ENCODE results near the gene CFL1.

CFL1 gene

GRCh38 chr11:65864706-65865471 lies 6.9 kb upstream of the CFL1 start:
- peaks cover 14% of the 10 kb centered on the region for H3K4me1 ChIP-seq (ENCODE audit: low read depth, poor library complexity, severe bottlenecking)
- no peak for TF ChIP-seq CTCF (conservative IDR thresholded peaks at IDR 0.05; ENCODE audit: low read depth, low read length)
- H3K27me3 ChIP-seq (ENCODE audit: insufficient read depth, low read depth) = no peaks in the 10 kb centered on the region
- H3K4me3 ChIP-seq (IDR thresholded peaks at IDR 0.05; ENCODE audit: insufficient read depth, low read depth, low read length) = no peak overlapping the region
- peaks cover 22% of the 10 kb centered on the region for H3K79me2 ChIP-seq (ENCODE audit: insufficient read depth, low read depth)
- H3K9ac ChIP-seq = no peak overlapping the region
- H3K27ac ChIP-seq = no peak overlapping the region
- no peak overlapping the region for H3K4me2 ChIP-seq
- no peak overlapping the region for H2AFZ ChIP-seq (ENCODE audit: low read depth)
- no peaks in the 10 kb centered on the region for H3K36me3 ChIP-seq (ENCODE audit: insufficient read depth)
- no peaks in the 10 kb centered on the region for H4K20me1 ChIP-seq (ENCODE audit: insufficient read depth)

GRCh38 chr11:65863889-65864705 lies 6.1 kb upstream of the CFL1 start:
- Histone ChIP-seq H3K27me3 (ENCODE audit: insufficient read depth, low read depth) (no peaks in the 10 kb centered on the region), H3K4me1 (ENCODE audit: low read depth, poor library complexity, severe bottlenecking) (peaks cover 14% of the 10 kb centered on the region), H4K20me1 (ENCODE audit: insufficient read depth) (no peaks in the 10 kb centered on the region), H3K79me2 (ENCODE audit: insufficient read depth, low read depth) (peaks cover 22% of the 10 kb centered on the region), H3K27ac (no peak overlapping the region), H3K36me3 (ENCODE audit: insufficient read depth) (no peaks in the 10 kb centered on the region), H3K9ac (no peak overlapping the region), H2AFZ (ENCODE audit: low read depth) (no peak overlapping the region), H3K4me3 (IDR thresholded peaks at IDR 0.05; ENCODE audit: insufficient read depth, low read depth, low read length) (no peak overlapping the region), H3K4me2 (no peak overlapping the region)
- TF ChIP-seq CTCF (conservative IDR thresholded peaks at IDR 0.05; ENCODE audit: low read depth, low read length) = no peak

- Histone ChIP-seq H3K4me2 (no peak overlapping the region), H3K9ac (no peak overlapping the region), H3K4me3 (IDR thresholded peaks at IDR 0.05; ENCODE audit: insufficient read depth, low read depth, low read length) (no peak overlapping the region), H3K4me1 (ENCODE audit: low read depth, poor library complexity, severe bottlenecking) (peaks cover 19% of the 10 kb centered on the region), H3K27ac (no peak overlapping the region; the same call in 1 of the 2 replicates), H3K36me3 (ENCODE audit: insufficient read depth) (no peaks in the 10 kb centered on the region), H3K79me2 (ENCODE audit: insufficient read depth, low read depth) (peaks cover 22% of the 10 kb centered on the region), H2AFZ (ENCODE audit: low read depth) (no peak overlapping the region), H3K27me3 (ENCODE audit: insufficient read depth, low read depth) (no peaks in the 10 kb centered on the region), H4K20me1 (ENCODE audit: insufficient read depth) (no peaks in the 10 kb centered on the region)
- TF ChIP-seq CTCF (conservative IDR thresholded peaks at IDR 0.05; ENCODE audit: low read depth, low read length) = no peak
Measured at GRCh38 chr11:65862941-65863888, 5.2 kb upstream of the CFL1 start.

- H3K36me3 ChIP-seq (ENCODE audit: insufficient read depth) = no peaks in the 10 kb centered on the region
- H3K27me3 ChIP-seq (ENCODE audit: insufficient read depth, low read depth) = no peaks in the 10 kb centered on the region
- no peak overlapping the region for H2AFZ ChIP-seq (ENCODE audit: low read depth)
- no peak overlapping the region for H3K4me3 ChIP-seq (IDR thresholded peaks at IDR 0.05; ENCODE audit: insufficient read depth, low read depth, low read length)
- H3K4me2 ChIP-seq = peak overlapping the region; percentile 87
- no peaks in the 10 kb centered on the region for H4K20me1 ChIP-seq (ENCODE audit: insufficient read depth)
- no peak for TF ChIP-seq CTCF (conservative IDR thresholded peaks at IDR 0.05; ENCODE audit: low read depth, low read length)
- 0 out of 2 replicates have a peak overlapping the region, but pooled peaks have one; percentile 81 for H3K9ac ChIP-seq
- H3K79me2 ChIP-seq (ENCODE audit: insufficient read depth, low read depth) = peaks cover 28% of the 10 kb centered on the region
- peaks cover 19% of the 10 kb centered on the region for H3K4me1 ChIP-seq (ENCODE audit: low read depth, poor library complexity, severe bottlenecking)
- no peak overlapping the region; the same call in 1 of the 2 replicates for H3K27ac ChIP-seq
Measured at GRCh38 chr11:65862191-65862735, 4.3 kb upstream of the CFL1 start.

All from KMS-11 (cell line).